Kidney epithelial cell (primary cell): ENCODE measurements around the gene GLCCI1. TPM values are rescaled to one million over a fixed set of nuclear protein-coding genes. Genes with fewer than 3 reads are reported as not detected.

Source experiments
- DNase-seq: peaks from one replicate; pipeline ENCODE4 v3.0.0-alpha.2; 2010; ENCODE audit warnings: low read depth
- H3K27me3 ChIP-seq: 2 replicates; pipeline ENCODE4 v1.6.0; 2011; ENCODE audit warnings: low read length; ENCODE audit not compliant: control insufficient read depth, insufficient read depth
- H3K36me3 ChIP-seq: 2 replicates; pipeline ENCODE4 v1.5.1; 2011; ENCODE audit warnings: low read length; ENCODE audit not compliant: control insufficient read depth, insufficient read depth
- H3K4me3 ChIP-seq: 2 replicates; pipeline ENCODE4 v1.5.1; 2011; ENCODE audit warnings: low read depth, mild to moderate bottlenecking, control low read depth, low read length
- CTCF ChIP-seq: IDR thresholded peaks from 2 replicates; pipeline ENCODE4 v1.5.1; 2011; ENCODE audit warnings: mild to moderate bottlenecking, moderate library complexity, low read length, control low read depth, inconsistent platforms; ENCODE audit not compliant: insufficient read depth, poor library complexity, severe bottlenecking
- total RNA-seq: library from RNA; depleted of rRNA; stranded (reverse); fragments of >200 nt; gene quantifications from 2 replicates; pipeline ENCODE4 v1.2.3, GENCODE V29; 2015

GLCCI1 gene
- total RNA-seq, 1 donor from 2014 or later = 1.6 TPM

- TF ChIP-seq CTCF = no peak
- no peak for DNase-seq
- H3K36me3 ChIP-seq = no peaks in the 10 kb centered on the region
- no peaks in the 10 kb centered on the region for H3K27me3 ChIP-seq
- no peak overlapping the region for H3K4me3 ChIP-seq
Measured at GRCh38 chr7:7964691-7965090, 3.9 kb upstream of the GLCCI1 start.

GRCh38 chr7:7965301-7965700 lies 3.3 kb upstream of the GLCCI1 start:
- no peak for DNase-seq
- no peaks in the 10 kb centered on the region for H3K27me3 ChIP-seq
- no peak for TF ChIP-seq CTCF
- no peak overlapping the region for H3K4me3 ChIP-seq
- H3K36me3 ChIP-seq = no peaks in the 10 kb centered on the region

- no peak for DNase-seq
- TF ChIP-seq CTCF = no peak
- H3K4me3 ChIP-seq = no peak overlapping the region
- H3K27me3 ChIP-seq = no peaks in the 10 kb centered on the region
- H3K36me3 ChIP-seq = no peaks in the 10 kb centered on the region
Measured at GRCh38 chr7:7966141-7966734, 2.4 kb upstream of the GLCCI1 start.

- H3K27me3 ChIP-seq = no peaks in the 10 kb centered on the region
- no peak for DNase-seq
- TF ChIP-seq CTCF = no peak
- no peaks in the 10 kb centered on the region for H3K36me3 ChIP-seq
- peak overlapping the region; percentile 71 for H3K4me3 ChIP-seq
Measured at GRCh38 chr7:7967886-7968543, 581 bp upstream of the GLCCI1 start.

GRCh38 chr7:7969306-7970236 lies 975 bp downstream of the GLCCI1 start:
- TF ChIP-seq CTCF = peak; percentile 13
- H3K4me3 ChIP-seq = peak overlapping the region; percentile 71
- H3K27me3 ChIP-seq = no peaks in the 10 kb centered on the region
- no peak for DNase-seq
- no peaks in the 10 kb centered on the region for H3K36me3 ChIP-seq
